Neural progenitor cell (in vitro differentiated cells): ENCODE measurements around the gene C19orf33. TPM values are rescaled to one million over a fixed set of nuclear protein-coding genes. Genes with fewer than 3 reads are reported as not detected.
"Not testable (repeated sequence)": the region's sequence is repeated elsewhere in the genome, so short reads cannot be mapped to it uniquely, and the experiment has no call there.

Source experiments
- DNase-seq: peaks from one replicate; pipeline ENCODE4 v3.0.0-alpha.2; 2016; ENCODE audit warnings: low spot score
- H2AFZ ChIP-seq: fragments of 200-600 bp; sonication (generic); replicated peaks from 2 replicates; pipeline ENCODE4 v1.6.1; 2016; ENCODE audit warnings: antibody characterized with exemption
- H3F3A ChIP-seq: fragments of 200-600 bp; sonication (generic); 2 replicates; pipeline ENCODE4 v1.6.1; 2016; ENCODE audit warnings: antibody characterized with exemption, low read depth
- H3K27ac ChIP-seq: fragments of 200-600 bp; sonication (generic); 2 replicates; pipeline ENCODE4 v1.5.1; 2016; ENCODE audit warnings: mild to moderate bottlenecking
- H3K27me3 ChIP-seq: fragments of 200-600 bp; sonication (generic); 2 replicates; pipeline ENCODE4 v1.6.1; 2016; ENCODE audit warnings: mild to moderate bottlenecking, moderate library complexity
- H3K36me3 ChIP-seq: fragments of 200-600 bp; sonication (generic); 2 replicates; pipeline ENCODE4 v1.5.1; 2016
- H3K4me1 ChIP-seq: fragments of 200-600 bp; sonication (generic); 2 replicates; pipeline ENCODE4 v1.6.1; 2016; ENCODE audit warnings: mixed run types
- H3K4me2 ChIP-seq: fragments of 200-600 bp; sonication (generic); 2 replicates; pipeline ENCODE4 v1.6.1; 2016
- H3K4me3 ChIP-seq: fragments of 200-600 bp; sonication (generic); 2 replicates; pipeline ENCODE4 v1.5.1; 2016
- H3K79me2 ChIP-seq: fragments of 200-600 bp; sonication (generic); 2 replicates; pipeline ENCODE4 v1.6.1; 2016; ENCODE audit warnings: low read depth
- H3K9ac ChIP-seq: fragments of 200-600 bp; sonication (generic); 2 replicates; pipeline ENCODE4 v1.6.1; 2016
- H3K9me3 ChIP-seq: fragments of 200-600 bp; sonication (generic); 2 replicates; pipeline ENCODE4 v1.5.1; 2016; ENCODE audit warnings: low read depth
- H4K20me1 ChIP-seq: fragments of 200-600 bp; sonication (generic); 2 replicates; pipeline ENCODE4 v1.6.1; 2016; ENCODE audit warnings: low read depth
- H3K27ac Mint-ChIP-seq: 3 replicates; pipeline ENCODE4 v1.8.0; 2021; ENCODE audit warnings: mixed read lengths
- H3K27me3 Mint-ChIP-seq: 2 replicates; pipeline ENCODE4 v1.8.0; 2022; ENCODE audit warnings: low read depth, mild to moderate bottlenecking, inconsistent platforms, moderate library complexity, mixed read lengths; ENCODE audit not compliant: insufficient read depth
- H3K36me3 Mint-ChIP-seq: 3 replicates; pipeline ENCODE4 v1.8.0; 2021; ENCODE audit warnings: mixed read lengths
- H3K4me1 Mint-ChIP-seq: 3 replicates; pipeline ENCODE4 v1.8.0; 2021; ENCODE audit warnings: mixed read lengths
- H3K4me3 Mint-ChIP-seq: 3 replicates; pipeline ENCODE4 v1.8.0; 2021; ENCODE audit warnings: mild to moderate bottlenecking, moderate library complexity, mixed read lengths
- H3K9me3 Mint-ChIP-seq: 3 replicates; pipeline ENCODE4 v1.8.0; 2020; ENCODE audit warnings: mixed read lengths
- EZH2 ChIP-seq: fragments of 200-600 bp; sonication (generic); IDR thresholded peaks from 2 replicates; pipeline ENCODE4 v1.6.1; 2017; ENCODE audit warnings: antibody characterized with exemption, mild to moderate bottlenecking, moderate library complexity
- EZH2phosphoT487 ChIP-seq: fragments of 200-600 bp; sonication (generic); IDR thresholded peaks from 2 replicates; pipeline ENCODE4 v1.6.1; 2017; ENCODE audit warnings: antibody characterized with exemption
- total RNA-seq: library from RNA; depleted of rRNA; stranded (reverse); fragments of >200 nt; gene quantifications from 2 replicates; pipeline ENCODE4 v1.2.3, GENCODE V29; 2015; ENCODE audit warnings: low replicate concordance
- TF ChIP-seq, protein P1 (sequence below): fragments of 200-600 bp; sonication (generic); IDR thresholded peaks from 2 replicates; pipeline ENCODE4 v1.5.1; 2017; ENCODE audit warnings: antibody characterized with exemption, mild to moderate bottlenecking

Gene C19orf33
- total RNA-seq = not detected in 2 replicates

- no peak within 1 kb of the TSS for H3K4me3 Mint-ChIP-seq
- Histone ChIP-seq H4K20me1 (peaks cover 3% of the 10 kb centered on the region), H3K9me3 (no peaks in the 10 kb centered on the region), H3K4me1 (peaks cover 5% of the 10 kb centered on the region), H3K36me3 (no peaks in the 10 kb centered on the region), H3F3A (peaks cover 15% of the 10 kb centered on the region), H3K4me2 (peak within 1 kb of the TSS; percentile 69), H3K79me2 (no peaks in the 10 kb centered on the region), H2AFZ (no peak within 1 kb of the TSS), H3K27ac (no peak within 1 kb of the TSS), H3K27me3 (peaks cover 17% of the 10 kb centered on the region), H3K9ac (no peak within 1 kb of the TSS), H3K4me3 (peak within 1 kb of the TSS; percentile 26)
- no peak for DNase-seq
- peaks cover 4% of the 10 kb centered on the region for H3K27me3 Mint-ChIP-seq
- H3K36me3 Mint-ChIP-seq = no peaks in the 10 kb centered on the region
- no peak within 1 kb of the TSS for H3K27ac Mint-ChIP-seq
- peaks cover 5% of the 10 kb centered on the region for H3K4me1 Mint-ChIP-seq
- TF ChIP-seq, protein P1, sequence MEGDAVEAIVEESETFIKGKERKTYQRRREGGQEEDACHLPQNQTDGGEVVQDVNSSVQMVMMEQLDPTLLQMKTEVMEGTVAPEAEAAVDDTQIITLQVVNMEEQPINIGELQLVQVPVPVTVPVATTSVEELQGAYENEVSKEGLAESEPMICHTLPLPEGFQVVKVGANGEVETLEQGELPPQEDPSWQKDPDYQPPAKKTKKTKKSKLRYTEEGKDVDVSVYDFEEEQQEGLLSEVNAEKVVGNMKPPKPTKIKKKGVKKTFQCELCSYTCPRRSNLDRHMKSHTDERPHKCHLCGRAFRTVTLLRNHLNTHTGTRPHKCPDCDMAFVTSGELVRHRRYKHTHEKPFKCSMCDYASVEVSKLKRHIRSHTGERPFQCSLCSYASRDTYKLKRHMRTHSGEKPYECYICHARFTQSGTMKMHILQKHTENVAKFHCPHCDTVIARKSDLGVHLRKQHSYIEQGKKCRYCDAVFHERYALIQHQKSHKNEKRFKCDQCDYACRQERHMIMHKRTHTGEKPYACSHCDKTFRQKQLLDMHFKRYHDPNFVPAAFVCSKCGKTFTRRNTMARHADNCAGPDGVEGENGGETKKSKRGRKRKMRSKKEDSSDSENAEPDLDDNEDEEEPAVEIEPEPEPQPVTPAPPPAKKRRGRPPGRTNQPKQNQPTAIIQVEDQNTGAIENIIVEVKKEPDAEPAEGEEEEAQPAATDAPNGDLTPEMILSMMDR = no peak
- TF ChIP-seq EZH2 (no peak), EZH2phosphoT487 (no peak)
- no peaks in the 10 kb centered on the region for H3K9me3 Mint-ChIP-seq
These were observed at the start of gene C19orf33 for GRCh38 chr19:38303517-38304351. TSS of gene C19orf33 (plus strand) at chr19:38304251. CDS start at chr19:38304262, 11 bp downstream.

- peaks cover 16% of the 10 kb centered on the region for H3K27me3 Mint-ChIP-seq
- Histone ChIP-seq H3K9me3 (no peaks in the 10 kb centered on the region), H3K27ac (no peak overlapping the region), H3F3A (peaks cover 37% of the 10 kb centered on the region), H3K79me2 (no peaks in the 10 kb centered on the region), H3K9ac (no peak overlapping the region), H3K36me3 (no peaks in the 10 kb centered on the region), H3K4me2 (peak overlapping the region; percentile 73), H2AFZ (peak overlapping the region; percentile 30), H3K27me3 (peaks cover 21% of the 10 kb centered on the region), H3K4me3 (peak overlapping the region; percentile 46), H4K20me1 (no peaks in the 10 kb centered on the region), H3K4me1 (peaks cover 28% of the 10 kb centered on the region)
- H3K4me3 Mint-ChIP-seq = peak overlapping the region; percentile 56
- TF ChIP-seq EZH2phosphoT487 = no peak
- TF ChIP-seq EZH2 = no peak
- TF ChIP-seq, protein P1 = no peak
- H3K4me1 Mint-ChIP-seq = peaks cover 31% of the 10 kb centered on the region
- no peaks in the 10 kb centered on the region for H3K9me3 Mint-ChIP-seq
- DNase-seq = peak; percentile 46
- no peaks in the 10 kb centered on the region for H3K36me3 Mint-ChIP-seq
- H3K27ac Mint-ChIP-seq = no peak overlapping the region
These were observed 48.6 kb upstream of the C19orf33 start for GRCh38 chr19:38255383-38256014.

DNA sequence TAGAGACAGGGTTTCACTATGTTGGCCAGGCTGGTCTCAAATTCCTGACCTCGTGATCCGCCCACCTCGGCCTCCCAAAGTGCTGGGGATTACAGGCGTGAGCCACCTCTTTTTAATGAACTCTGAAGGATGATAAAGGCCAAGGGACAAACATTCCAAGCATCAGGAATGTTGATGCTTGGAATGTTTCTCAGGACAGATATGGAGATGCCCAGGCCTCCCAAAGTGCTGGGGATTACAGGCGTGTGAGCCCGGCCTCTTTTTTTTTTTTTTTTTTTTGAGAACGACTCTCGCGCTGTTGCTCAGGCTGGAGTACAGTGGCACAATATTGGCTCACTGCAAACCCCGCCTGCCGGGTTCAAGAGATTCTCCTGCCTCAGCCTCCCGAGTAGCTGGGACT lies 42.1 kb upstream of the C19orf33 start:
- not testable (repeated sequence) for H3K4me3 ChIP-seq, H3K9me3 ChIP-seq, H3K9ac ChIP-seq, DNase-seq, H3K27ac Mint-ChIP-seq, H3K27ac ChIP-seq, H3K27me3 ChIP-seq, H3K4me2 ChIP-seq, H3K4me3 Mint-ChIP-seq, H4K20me1 ChIP-seq, H3K36me3 Mint-ChIP-seq, H3K36me3 ChIP-seq, H3K9me3 Mint-ChIP-seq, H2AFZ ChIP-seq
- H3K4me1 Mint-ChIP-seq = peaks cover 17% of the 10 kb centered on the region
- H3K27me3 Mint-ChIP-seq = peaks cover 17% of the 10 kb centered on the region
- H3K4me1 ChIP-seq = peaks cover 10% of the 10 kb centered on the region
- H3F3A ChIP-seq = peaks cover 22% of the 10 kb centered on the region
- H3K79me2 ChIP-seq = peaks cover 23% of the 10 kb centered on the region
